GM12878 (cell line): ENCODE data around the gene ANKRD44. TPM values are rescaled to one million over a fixed set of nuclear protein-coding genes. Genes with fewer than 3 reads are reported as not detected.

Experiments
- ATAC-seq: fragments of 200-7000 bp; cut with Tn5 transposase; 3 replicates; pipeline ENCODE4 v1.9.1; 2020; ENCODE audit warnings: mild to moderate bottlenecking, moderate library complexity
- BruUV-seq: library from RNA; stranded (reverse); fragments of 400-500 nt; replicated peaks from 2 replicates; lab custom pipeline; 2021; lab: Mats Ljungman, UMichigan
- CTCF ChIA-PET: fragments of 300-600 bp; sonication (Branson Sonifier 250); formaldehyde crosslinking; extraction: SDS; loops from one replicate; lab custom pipeline; 2021; ENCODE audit warnings: inconsistent platforms; lab: Yijun Ruan, JAX
- POLR2A ChIA-PET: fragments of 350-600 bp; formaldehyde crosslinking; extraction: SDS; loops from one replicate; lab custom pipeline; 2021; ENCODE audit warnings: inconsistent platforms; lab: Charles Lee
- RAD21 ChIA-PET: fragments of 300-600 bp; sonication (Branson Sonifier 250); formaldehyde crosslinking; loops from one replicate; lab custom pipeline; 2023; ENCODE audit warnings: antibody characterized with exemption; ENCODE audit not compliant: unreplicated experiment; lab: Charles Lee
- SMC1A ChIA-PET: fragments of 300-600 bp; sonication (Branson Sonifier 250); formaldehyde crosslinking; loops from one replicate; lab custom pipeline; 2023; ENCODE audit not compliant: unreplicated experiment, uncharacterized antibody; lab: Charles Lee
- DNase-seq: peaks from one replicate; pipeline ENCODE4 v3.0.0-alpha.2; 2011; ENCODE audit warnings: low read depth, low spot score
- FAIRE-seq: peaks from 3 replicates; lab custom pipeline; 2011; peaks lifted over from hg19 to GRCh38; lab: Jason Lieb, UNC
- H2AFZ ChIP-seq: 2 replicates; pipeline ENCODE4 v1.6.0; 2011; ENCODE audit warnings: low read depth, low read length, control low read depth; ENCODE audit not compliant: control insufficient read depth
- H3K27ac ChIP-seq: 2 replicates; pipeline ENCODE4 v1.5.1; 2011; ENCODE audit warnings: control low read depth; ENCODE audit not compliant: control insufficient read depth, insufficient read depth
- H3K27me3 ChIP-seq, 2 experiments: replicated peaks in 1 of 2; 2 replicates each; pipeline versions ENCODE4 v1.6.0 to v1.6.1; 2011; ENCODE audit warnings: low read length in 1 of 2; ENCODE audit not compliant: control insufficient read depth in 2 of 2, insufficient read depth in 2 of 2
- H3K36me3 ChIP-seq, 2 experiments: 2 replicates each; pipeline ENCODE4 v1.5.1; 2011; ENCODE audit warnings: low read length in 1 of 2; ENCODE audit not compliant: control insufficient read depth in 2 of 2, insufficient read depth in 2 of 2
- H3K4me1 ChIP-seq: 2 replicates; pipeline ENCODE4 v1.6.1; 2011; ENCODE audit warnings: mild to moderate bottlenecking, low read length, moderate library complexity, mixed read lengths; ENCODE audit not compliant: control insufficient read depth, insufficient read depth
- H3K4me2 ChIP-seq: 2 replicates; pipeline ENCODE4 v1.6.0; 2011; ENCODE audit warnings: control low read depth; ENCODE audit not compliant: control insufficient read depth, insufficient read depth
- H3K4me3 ChIP-seq: fragments of 200-600 bp; sonication (generic); 2 replicates; pipeline ENCODE4 v1.5.1; 2016
- H3K79me2 ChIP-seq: 2 replicates; pipeline ENCODE4 v1.6.0; 2011; ENCODE audit warnings: low read length; ENCODE audit not compliant: control insufficient read depth, insufficient read depth
- H3K9ac ChIP-seq: 2 replicates; pipeline ENCODE4 v1.8.0; 2011; ENCODE audit warnings: low read length, control low read depth, mixed read lengths; ENCODE audit not compliant: control insufficient read depth, insufficient read depth
- H3K9me3 ChIP-seq: replicated peaks from 3 replicates; pipeline ENCODE4 v1.5.1; 2011; ENCODE audit warnings: mild to moderate bottlenecking, low read length; ENCODE audit not compliant: control insufficient read depth, insufficient read depth
- H4K20me1 ChIP-seq: 2 replicates; pipeline ENCODE4 v1.6.0; 2011; ENCODE audit not compliant: control insufficient read depth, insufficient read depth
- ATF7 ChIP-seq: fragments of 450-650 bp; IDR thresholded peaks from 2 replicates; pipeline ENCODE4 v1.6.1; 2016; ENCODE audit warnings: low read depth, mild to moderate bottlenecking
- BCL3 ChIP-seq: IDR thresholded peaks from 2 replicates; pipeline ENCODE4 v1.6.1; 2011; ENCODE audit warnings: borderline replicate concordance, low read depth, mild to moderate bottlenecking, moderate library complexity, low read length; ENCODE audit not compliant: insufficient read depth, poor library complexity, severe bottlenecking
- DPF2 ChIP-seq: fragments of 450-650 bp; IDR thresholded peaks from 2 replicates; pipeline ENCODE4 v1.6.1; 2017; ENCODE audit warnings: mild to moderate bottlenecking
- EP300 ChIP-seq, 2 experiments: fragments of 150-350 bp in 1 of 2; IDR thresholded peaks; 2 replicates each; pipeline ENCODE4 v1.6.1; 2011 to 2012; ENCODE audit warnings: low read depth in 2 of 2, low read length in 2 of 2, borderline replicate concordance in 1 of 2, improper control_type of control experiment in 1 of 2, inconsistent platforms in 1 of 2; ENCODE audit not compliant: control insufficient read depth in 1 of 2
- IKZF1 ChIP-seq: fragments of 450-650 bp; conservative IDR thresholded peaks from 2 replicates; pipeline ENCODE4 v1.6.1; 2017; ENCODE audit warnings: antibody characterized with exemption, mild to moderate bottlenecking
- JUND ChIP-seq: IDR thresholded peaks from 2 replicates; pipeline ENCODE4 v1.6.1; 2012; ENCODE audit warnings: low read depth, mild to moderate bottlenecking, low read length, improper control_type of control experiment, moderate library complexity
- KLF5 ChIP-seq: fragments of 450-650 bp; IDR thresholded peaks from 2 replicates; pipeline ENCODE4 v1.6.1; 2014; ENCODE audit warnings: mild to moderate bottlenecking; ENCODE audit not compliant: partially characterized antibody
- MTA2 ChIP-seq: fragments of 450-650 bp; IDR thresholded peaks from 2 replicates; pipeline ENCODE4 v1.6.1; 2016; ENCODE audit warnings: low read depth, mild to moderate bottlenecking, moderate library complexity
- MXI1 ChIP-seq: fragments of 150-350 bp; IDR thresholded peaks from 2 replicates; pipeline ENCODE4 v1.6.1; 2011; ENCODE audit warnings: low read depth, mild to moderate bottlenecking, inconsistent platforms, low read length, improper control_type of control experiment
- NR2F1 ChIP-seq: fragments of 450-650 bp; conservative IDR thresholded peaks from 2 replicates; pipeline ENCODE4 v1.6.1; 2017; ENCODE audit warnings: mild to moderate bottlenecking
- POLR2AphosphoS5 ChIP-seq: IDR thresholded peaks from 2 replicates; pipeline ENCODE4 v1.6.1; 2011; ENCODE audit warnings: mild to moderate bottlenecking, low read length, inconsistent platforms
- RAD51 ChIP-seq: fragments of 450-650 bp; IDR thresholded peaks from 2 replicates; pipeline ENCODE4 v1.6.1; 2016; ENCODE audit warnings: moderate library complexity, mild to moderate bottlenecking, inconsistent platforms
- SP1 ChIP-seq: IDR thresholded peaks from one replicate; pipeline ENCODE4 v1.6.1; 2011; ENCODE audit warnings: low read depth, low read length
- ZBTB40 ChIP-seq: fragments of 450-650 bp; IDR thresholded peaks from 2 replicates; pipeline ENCODE4 v1.6.1; 2016; ENCODE audit warnings: mild to moderate bottlenecking, moderate library complexity, borderline replicate concordance
- ZNF24 ChIP-seq: fragments of 450-650 bp; IDR thresholded peaks from 2 replicates; pipeline ENCODE4 v1.6.1; 2017; ENCODE audit warnings: antibody characterized with exemption, mild to moderate bottlenecking
- ZNF384 ChIP-seq: IDR thresholded peaks from 2 replicates; pipeline ENCODE4 v1.6.1; 2012; ENCODE audit warnings: low read depth, mild to moderate bottlenecking, low read length, improper control_type of control experiment, borderline replicate concordance
- WGBS: methylation state at CpG from one replicate; pipeline ENCODE4 v1.1.6; 2016; ENCODE audit warnings: low lambda C conversion rate; ENCODE audit not compliant: insufficient replicate concordance, insufficient coverage; ENCODE audit errors: missing lambda C conversion rate; 5-methylcytosine and 5-hydroxymethylcytosine counted together
- in situ Hi-C: fragments of 300-500 bp; cut with MboI; formaldehyde crosslinking; loops from 9 replicates; pipeline ENCODE4 v1.14.3; 2018; ENCODE audit warnings: mixed read lengths
- intact Hi-C: fragments of 100-400 bp; cut with micrococcal nuclease; formaldehyde crosslinking; loops from one replicate; pipeline ENCODE4 v1.14.2; 2022; ENCODE audit not compliant: unreplicated experiment
- polyA plus RNA-seq, 11 experiments: library from polyadenylated mRNA; depleted of rRNA in 4 of 11; unstranded in 6 of 11; stranded (reverse) in 5 of 11; fragments of >200 nt; fragmentation: Nextera tagmentation in 4 of 11; fragmentation: Illumina TruSeq in 1 of 11; extraction: Ambion mirVana in 4 of 11; extraction: Trizol in 1 of 11; gene quantifications; 1 replicate in 1 of 11; 2 replicates in 10 of 11; pipeline versions ENCODE4 v1.2.1 to v1.2.3, GENCODE V29; 2011 to 2016; ENCODE audit warnings: inconsistent platforms in 2 of 11, missing spikeins in 2 of 11, low read depth in 1 of 11
- total RNA-seq, 4 experiments: library from RNA; depleted of rRNA in 3 of 4; stranded (reverse); fragments of >200 nt in 3 of 4; fragmentation: Illumina TruSeq in 1 of 4; extraction: Trizol in 1 of 4; gene quantifications; 2 replicates each; pipeline versions ENCODE4 v1.2.1 to v1.2.3, GENCODE V29; 2013 to 2021
- TF ChIP-seq, protein P1 (sequence below): IDR thresholded peaks from 2 replicates; pipeline ENCODE4 v1.6.1; 2012; ENCODE audit warnings: low read depth, low read length, improper control_type of control experiment

Gene ANKRD44
- total and polyA plus RNA-seq, 10 of the 15 experiments (the other 5 are each of a cell fraction or from before 2014, with no cell fraction given) = 19.1 to 99.1 (median 59.6) TPM

- H3K79me2 ChIP-seq = peaks cover 43% of the 10 kb centered on the region
- no peaks in the 10 kb centered on the region for H3K27me3 ChIP-seq
- H3K9ac ChIP-seq = 0 out of 2 replicates have a peak overlapping the region, but pooled peaks have one; percentile 0
- FAIRE-seq (peak; percentile 85), DNase-seq (peak; percentile 67), ATAC-seq (peak; percentile 93)
- under 1% methylated on average over 7 of the region's 7 CpGs for WGBS
- H3K4me3 ChIP-seq = peak overlapping the region; percentile 25; the same call in 1 of the 2 replicates
- ChIA-PET SMC1A (interaction anchor here (0.6 to 2.6 kb wide), 23 partner anchors 9 to 225 kb away, joined by 3 to 21 read pairs (median 4); no protein-coding TSS in a partner anchor), RAD21 (interaction anchor here (0.6 to 2.0 kb wide), 19 partner anchors 9 to 156 kb away, joined by 3 to 22 read pairs (median 4); partner anchors contain the start of gene ANKRD44), POLR2A (interaction anchor here (0.5 to 1.5 kb wide), 11 partner anchors 8 to 75 kb away, joined by 3 to 5 read pairs (median 4); no protein-coding TSS in a partner anchor), CTCF (interaction anchor here (0.5 to 1.9 kb wide), 15 partner anchors 8 to 402 kb away, joined by 3 to 15 read pairs (median 4); no protein-coding TSS in a partner anchor)
- peak overlapping the region; percentile 85 for H3K4me2 ChIP-seq
- in situ Hi-C loops = no loop called here
- H4K20me1 ChIP-seq = no peaks in the 10 kb centered on the region
- peak overlapping the region; percentile 48 for H3K27ac ChIP-seq
- peaks cover 34% of the 10 kb centered on the region for H3K4me1 ChIP-seq
- intact Hi-C loops = no loop called here
- peak overlapping the region; percentile 12 for H2AFZ ChIP-seq
- no peaks in the 10 kb centered on the region for H3K36me3 ChIP-seq
- BruUV-seq = no TSS peak
- peaks cover 5% of the 10 kb centered on the region; the same call in 2 of the 3 replicates for H3K9me3 ChIP-seq
- TF ChIP-seq POLR2AphosphoS5 = no peak
- TF ChIP-seq ATF7 = 0 out of 2 replicates have a peak, but pooled peaks have one; percentile 10
- TF ChIP-seq KLF5 = no peak
- TF ChIP-seq DPF2 = 0 out of 2 replicates have a peak, but pooled peaks have one; percentile 50
- TF ChIP-seq ZNF384 = peak; percentile 48; the same call in 1 of the 2 replicates
- no peak for TF ChIP-seq JUND
- no peak for TF ChIP-seq ZBTB40
- TF ChIP-seq, protein P1, sequence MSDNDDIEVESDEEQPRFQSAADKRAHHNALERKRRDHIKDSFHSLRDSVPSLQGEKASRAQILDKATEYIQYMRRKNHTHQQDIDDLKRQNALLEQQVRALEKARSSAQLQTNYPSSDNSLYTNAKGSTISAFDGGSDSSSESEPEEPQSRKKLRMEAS = no peak
- TF ChIP-seq MTA2 = no peak
- no peak for TF ChIP-seq RAD51
- no peak for TF ChIP-seq BCL3
- TF ChIP-seq SP1 = no peak
- TF ChIP-seq NR2F1 = peak; percentile 95
- TF ChIP-seq MXI1 = peak; percentile 62; the same call in 1 of the 2 replicates
- TF ChIP-seq ZNF24 = no peak
- TF ChIP-seq IKZF1 = 0 out of 2 replicates have a peak, but pooled peaks have one; percentile 13
- TF ChIP-seq EP300 (IDR thresholded peaks at IDR 0.05; ENCODE audit: borderline replicate concordance in 1 of 2, control insufficient read depth in 1 of 2, low read depth in 2 of 2, low read length in 2 of 2) = peak in 1 of 2 experiments; percentile 44; a peak in 1 of 4 replicates
Measured at GRCh38 chr2:197152451-197153228, 157.9 kb downstream of the ANKRD44 start.
